Neural progenitor cell (in vitro differentiated cells): ENCODE data around the gene HSD17B2. TPM values are rescaled to one million over a fixed set of nuclear protein-coding genes. Genes with fewer than 3 reads are reported as not detected.
A peak's percentile ranks its signal among the peaks of the same experiment; 100 is the strongest.

ENCODE experiments used
- DNase-seq: peaks from one replicate; pipeline ENCODE4 v3.0.0-alpha.2; 2016; ENCODE audit warnings: low spot score
- H2AFZ ChIP-seq: fragments of 200-600 bp; sonication (generic); replicated peaks from 2 replicates; pipeline ENCODE4 v1.6.1; 2016; ENCODE audit warnings: antibody characterized with exemption
- H3F3A ChIP-seq: fragments of 200-600 bp; sonication (generic); 2 replicates; pipeline ENCODE4 v1.6.1; 2016; ENCODE audit warnings: antibody characterized with exemption, low read depth
- H3K27ac ChIP-seq: fragments of 200-600 bp; sonication (generic); 2 replicates; pipeline ENCODE4 v1.5.1; 2016; ENCODE audit warnings: mild to moderate bottlenecking
- H3K27me3 ChIP-seq: fragments of 200-600 bp; sonication (generic); 2 replicates; pipeline ENCODE4 v1.6.1; 2016; ENCODE audit warnings: mild to moderate bottlenecking, moderate library complexity
- H3K36me3 ChIP-seq: fragments of 200-600 bp; sonication (generic); 2 replicates; pipeline ENCODE4 v1.5.1; 2016
- H3K4me1 ChIP-seq: fragments of 200-600 bp; sonication (generic); 2 replicates; pipeline ENCODE4 v1.6.1; 2016; ENCODE audit warnings: mixed run types
- H3K4me2 ChIP-seq: fragments of 200-600 bp; sonication (generic); 2 replicates; pipeline ENCODE4 v1.6.1; 2016
- H3K4me3 ChIP-seq: fragments of 200-600 bp; sonication (generic); 2 replicates; pipeline ENCODE4 v1.5.1; 2016
- H3K79me2 ChIP-seq: fragments of 200-600 bp; sonication (generic); 2 replicates; pipeline ENCODE4 v1.6.1; 2016; ENCODE audit warnings: low read depth
- H3K9ac ChIP-seq: fragments of 200-600 bp; sonication (generic); 2 replicates; pipeline ENCODE4 v1.6.1; 2016
- H3K9me3 ChIP-seq: fragments of 200-600 bp; sonication (generic); 2 replicates; pipeline ENCODE4 v1.5.1; 2016; ENCODE audit warnings: low read depth
- H4K20me1 ChIP-seq: fragments of 200-600 bp; sonication (generic); 2 replicates; pipeline ENCODE4 v1.6.1; 2016; ENCODE audit warnings: low read depth
- H3K27ac Mint-ChIP-seq: 3 replicates; pipeline ENCODE4 v1.8.0; 2021; ENCODE audit warnings: mixed read lengths
- H3K27me3 Mint-ChIP-seq: 2 replicates; pipeline ENCODE4 v1.8.0; 2022; ENCODE audit warnings: low read depth, mild to moderate bottlenecking, inconsistent platforms, moderate library complexity, mixed read lengths; ENCODE audit not compliant: insufficient read depth
- H3K36me3 Mint-ChIP-seq: 3 replicates; pipeline ENCODE4 v1.8.0; 2021; ENCODE audit warnings: mixed read lengths
- H3K4me1 Mint-ChIP-seq: 3 replicates; pipeline ENCODE4 v1.8.0; 2021; ENCODE audit warnings: mixed read lengths
- H3K4me3 Mint-ChIP-seq: 3 replicates; pipeline ENCODE4 v1.8.0; 2021; ENCODE audit warnings: mild to moderate bottlenecking, moderate library complexity, mixed read lengths
- H3K9me3 Mint-ChIP-seq: 3 replicates; pipeline ENCODE4 v1.8.0; 2020; ENCODE audit warnings: mixed read lengths
- EZH2 ChIP-seq: fragments of 200-600 bp; sonication (generic); IDR thresholded peaks from 2 replicates; pipeline ENCODE4 v1.6.1; 2017; ENCODE audit warnings: antibody characterized with exemption, mild to moderate bottlenecking, moderate library complexity
- EZH2phosphoT487 ChIP-seq: fragments of 200-600 bp; sonication (generic); IDR thresholded peaks from 2 replicates; pipeline ENCODE4 v1.6.1; 2017; ENCODE audit warnings: antibody characterized with exemption
- total RNA-seq: library from RNA; depleted of rRNA; stranded (reverse); fragments of >200 nt; gene quantifications from 2 replicates; pipeline ENCODE4 v1.2.3, GENCODE V29; 2015; ENCODE audit warnings: low replicate concordance
- TF ChIP-seq, protein P1 (sequence below): fragments of 200-600 bp; sonication (generic); IDR thresholded peaks from 2 replicates; pipeline ENCODE4 v1.5.1; 2017; ENCODE audit warnings: antibody characterized with exemption, mild to moderate bottlenecking

HSD17B2 gene
- total RNA-seq, 1 donor from 2014 or later, result not detected

DNA sequence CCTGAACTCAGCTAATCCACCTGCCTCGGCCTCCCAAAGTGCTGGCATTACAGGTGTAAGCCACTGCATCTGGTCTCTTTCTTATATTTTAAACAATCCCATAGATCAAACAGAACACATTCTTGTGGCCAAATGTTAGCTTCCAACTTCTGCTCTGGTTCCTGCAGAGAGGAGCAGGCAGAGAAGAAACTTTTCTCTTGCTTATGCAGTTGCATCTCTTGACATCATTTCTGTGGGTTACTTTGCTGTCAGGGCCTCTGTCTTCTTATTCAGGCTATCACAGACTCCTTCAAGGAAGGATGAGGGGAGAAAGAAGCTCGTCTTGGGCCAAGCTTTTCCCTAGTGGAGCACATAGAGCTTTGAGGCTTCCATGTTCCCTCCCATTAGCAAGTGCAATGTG lies 7.8 kb downstream of the HSD17B2 start:
- no peaks in the 10 kb centered on the region for H3K27me3 ChIP-seq
- Mint-ChIP-seq H3K27ac (peak overlapping the region; percentile 90), H3K36me3 (peaks cover 2% of the 10 kb centered on the region), H3K27me3 (no peaks in the 10 kb centered on the region), H3K4me3 (no peak overlapping the region), H3K4me1 (peaks cover 48% of the 10 kb centered on the region), H3K9me3 (peaks cover 7% of the 10 kb centered on the region)
- no peak for TF ChIP-seq EZH2phosphoT487
- TF ChIP-seq EZH2, result no peak
- TF ChIP-seq, protein P1, sequence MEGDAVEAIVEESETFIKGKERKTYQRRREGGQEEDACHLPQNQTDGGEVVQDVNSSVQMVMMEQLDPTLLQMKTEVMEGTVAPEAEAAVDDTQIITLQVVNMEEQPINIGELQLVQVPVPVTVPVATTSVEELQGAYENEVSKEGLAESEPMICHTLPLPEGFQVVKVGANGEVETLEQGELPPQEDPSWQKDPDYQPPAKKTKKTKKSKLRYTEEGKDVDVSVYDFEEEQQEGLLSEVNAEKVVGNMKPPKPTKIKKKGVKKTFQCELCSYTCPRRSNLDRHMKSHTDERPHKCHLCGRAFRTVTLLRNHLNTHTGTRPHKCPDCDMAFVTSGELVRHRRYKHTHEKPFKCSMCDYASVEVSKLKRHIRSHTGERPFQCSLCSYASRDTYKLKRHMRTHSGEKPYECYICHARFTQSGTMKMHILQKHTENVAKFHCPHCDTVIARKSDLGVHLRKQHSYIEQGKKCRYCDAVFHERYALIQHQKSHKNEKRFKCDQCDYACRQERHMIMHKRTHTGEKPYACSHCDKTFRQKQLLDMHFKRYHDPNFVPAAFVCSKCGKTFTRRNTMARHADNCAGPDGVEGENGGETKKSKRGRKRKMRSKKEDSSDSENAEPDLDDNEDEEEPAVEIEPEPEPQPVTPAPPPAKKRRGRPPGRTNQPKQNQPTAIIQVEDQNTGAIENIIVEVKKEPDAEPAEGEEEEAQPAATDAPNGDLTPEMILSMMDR, result no peak
- peaks cover 31% of the 10 kb centered on the region for H3K4me1 ChIP-seq
- H3F3A ChIP-seq, result peaks cover 27% of the 10 kb centered on the region
- H3K27ac ChIP-seq, result no peak overlapping the region
- no peak overlapping the region for H3K4me2 ChIP-seq
- H4K20me1 ChIP-seq, result no peaks in the 10 kb centered on the region
- DNase-seq, result no peak
- H3K4me3 ChIP-seq, result no peak overlapping the region
- no peaks in the 10 kb centered on the region for H3K79me2 ChIP-seq
- no peak overlapping the region for H2AFZ ChIP-seq
- no peaks in the 10 kb centered on the region for H3K36me3 ChIP-seq
- no peak overlapping the region for H3K9ac ChIP-seq
- H3K9me3 ChIP-seq, result no peaks in the 10 kb centered on the region

DNA sequence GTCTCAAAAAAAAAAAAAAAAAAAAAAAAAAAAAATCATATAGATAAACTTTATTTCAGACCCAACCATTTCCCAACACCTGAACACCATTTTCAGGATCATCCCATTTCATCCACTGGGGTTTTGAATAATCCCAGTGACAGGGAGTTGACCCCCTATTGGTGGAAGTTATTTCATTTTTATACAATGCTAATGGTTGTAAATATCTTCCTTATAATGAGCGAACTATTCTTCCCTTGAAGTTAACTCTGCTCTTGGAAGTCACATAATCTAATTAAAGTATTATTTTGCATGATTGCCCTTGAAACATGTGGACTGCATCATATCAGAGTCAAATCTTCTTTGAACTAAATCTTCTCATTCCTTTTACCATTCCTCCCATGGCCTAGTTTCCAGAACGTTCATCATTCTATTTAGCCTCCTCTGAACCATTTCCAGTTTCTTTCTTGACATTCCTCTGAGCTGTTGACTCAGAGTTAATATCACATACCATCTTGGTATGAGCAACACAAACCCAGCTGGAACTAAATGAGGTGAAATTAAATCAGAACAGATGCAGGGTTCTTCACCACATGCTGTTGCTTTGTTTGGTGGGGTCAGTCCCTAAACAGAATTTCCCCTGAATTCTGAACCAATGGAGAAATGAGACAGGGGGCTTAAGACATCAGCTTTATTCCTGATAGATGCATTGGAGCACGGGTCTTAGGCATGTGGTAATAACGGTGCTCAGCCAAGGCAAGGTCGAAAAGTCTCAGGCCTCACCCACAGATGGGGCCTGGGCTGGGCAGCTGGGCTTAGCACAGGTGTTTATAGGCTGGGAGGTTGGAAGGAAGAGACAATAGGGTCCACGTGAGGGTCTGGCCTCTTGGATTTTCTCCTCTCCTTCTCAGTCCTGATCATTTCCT lies 8.9 kb downstream of the HSD17B2 start:
- Histone ChIP-seq H3K79me2 (no peaks in the 10 kb centered on the region), H3K4me3 (no peak overlapping the region), H3F3A (peaks cover 27% of the 10 kb centered on the region), H3K27ac (peak overlapping the region; percentile 87), H4K20me1 (no peaks in the 10 kb centered on the region), H3K4me1 (peaks cover 31% of the 10 kb centered on the region), H3K27me3 (no peaks in the 10 kb centered on the region), H3K36me3 (no peaks in the 10 kb centered on the region), H2AFZ (no peak overlapping the region), H3K9me3 (no peaks in the 10 kb centered on the region), H3K4me2 (peak overlapping the region; percentile 36), H3K9ac (no peak overlapping the region)
- H3K27me3 Mint-ChIP-seq, result no peaks in the 10 kb centered on the region
- DNase-seq, result peak; percentile 56
- TF ChIP-seq, protein P1, result no peak
- TF ChIP-seq EZH2 (no peak), EZH2phosphoT487 (no peak)
- peaks cover 2% of the 10 kb centered on the region for H3K36me3 Mint-ChIP-seq
- H3K27ac Mint-ChIP-seq, result peak overlapping the region; percentile 99
- peaks cover 7% of the 10 kb centered on the region for H3K9me3 Mint-ChIP-seq
- peaks cover 46% of the 10 kb centered on the region for H3K4me1 Mint-ChIP-seq
- H3K4me3 Mint-ChIP-seq, result no peak overlapping the region

DNA sequence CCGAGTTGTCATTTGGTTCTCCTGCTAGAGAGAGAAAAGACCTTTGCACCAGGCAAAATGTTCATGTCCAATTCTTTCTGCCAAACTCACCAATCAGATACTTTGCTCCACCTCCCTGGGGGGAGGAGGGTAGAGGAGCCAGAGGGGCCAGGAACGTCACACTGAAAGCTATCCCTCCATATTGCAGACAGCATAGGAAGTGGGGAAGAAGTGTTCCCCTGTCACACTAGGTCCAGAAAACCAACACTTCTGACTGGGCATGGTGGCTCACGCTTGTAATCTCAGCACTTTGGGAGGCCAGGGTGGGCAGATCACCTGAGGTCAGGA lies 9.5 kb downstream of the HSD17B2 start:
- H3K79me2 ChIP-seq, result no peaks in the 10 kb centered on the region
- H3K4me1 ChIP-seq, result peaks cover 31% of the 10 kb centered on the region
- no peaks in the 10 kb centered on the region for H4K20me1 ChIP-seq
- Mint-ChIP-seq H3K36me3 (peaks cover 2% of the 10 kb centered on the region), H3K4me3 (no peak overlapping the region), H3K4me1 (peaks cover 46% of the 10 kb centered on the region), H3K9me3 (peaks cover 7% of the 10 kb centered on the region), H3K27me3 (no peaks in the 10 kb centered on the region), H3K27ac (peak overlapping the region; percentile 99)
- no peak overlapping the region for H2AFZ ChIP-seq
- no peak for DNase-seq
- H3K9ac ChIP-seq, result no peak overlapping the region
- peaks cover 27% of the 10 kb centered on the region for H3F3A ChIP-seq
- TF ChIP-seq EZH2 (no peak), EZH2phosphoT487 (no peak)
- H3K27me3 ChIP-seq, result no peaks in the 10 kb centered on the region
- H3K4me3 ChIP-seq, result no peak overlapping the region
- peak overlapping the region; percentile 36 for H3K4me2 ChIP-seq
- H3K36me3 ChIP-seq, result no peaks in the 10 kb centered on the region
- H3K9me3 ChIP-seq, result no peaks in the 10 kb centered on the region
- H3K27ac ChIP-seq, result peak overlapping the region; percentile 87

DNA sequence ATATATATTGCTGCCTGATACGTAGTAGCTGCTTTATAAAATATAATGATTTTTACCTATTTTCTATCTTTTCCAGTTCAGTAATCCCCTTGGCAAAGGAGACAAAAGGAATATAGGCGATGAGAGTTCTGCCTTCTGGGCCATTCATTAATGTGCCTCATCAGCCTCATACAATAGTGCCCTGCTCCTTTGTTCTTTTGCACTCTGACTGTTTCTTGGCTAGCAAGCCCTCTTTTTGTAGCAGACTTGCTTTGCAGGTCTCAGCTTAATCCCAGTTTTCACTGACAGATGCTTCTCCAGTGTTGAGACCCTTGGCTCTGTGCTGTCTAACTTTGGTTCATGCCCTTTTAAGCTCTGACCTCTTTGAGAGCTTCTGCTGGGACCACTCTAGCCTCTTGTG lies 10.4 kb downstream of the HSD17B2 start:
- no peaks in the 10 kb centered on the region for H3K27me3 Mint-ChIP-seq
- Histone ChIP-seq H3K9ac (no peak overlapping the region), H3F3A (peaks cover 27% of the 10 kb centered on the region), H3K27ac (peak overlapping the region; percentile 81), H2AFZ (no peak overlapping the region), H3K4me3 (no peak overlapping the region), H4K20me1 (no peaks in the 10 kb centered on the region), H3K9me3 (no peaks in the 10 kb centered on the region), H3K36me3 (no peaks in the 10 kb centered on the region), H3K27me3 (no peaks in the 10 kb centered on the region), H3K4me2 (peak overlapping the region; percentile 60), H3K79me2 (no peaks in the 10 kb centered on the region), H3K4me1 (peaks cover 35% of the 10 kb centered on the region)
- H3K27ac Mint-ChIP-seq, result peak overlapping the region; percentile 89
- peaks cover 46% of the 10 kb centered on the region for H3K4me1 Mint-ChIP-seq
- peak; percentile 76 for DNase-seq
- TF ChIP-seq, protein P1, result no peak
- no peak for TF ChIP-seq EZH2
- TF ChIP-seq EZH2phosphoT487, result no peak
- no peak overlapping the region for H3K4me3 Mint-ChIP-seq
- H3K9me3 Mint-ChIP-seq, result peaks cover 4% of the 10 kb centered on the region
- H3K36me3 Mint-ChIP-seq, result peaks cover 2% of the 10 kb centered on the region
